ENCODE results near the gene PIAS3.
A peak's percentile ranks its signal among the peaks of the same experiment; 100 is the strongest.

The PIAS3 gene

DNA sequence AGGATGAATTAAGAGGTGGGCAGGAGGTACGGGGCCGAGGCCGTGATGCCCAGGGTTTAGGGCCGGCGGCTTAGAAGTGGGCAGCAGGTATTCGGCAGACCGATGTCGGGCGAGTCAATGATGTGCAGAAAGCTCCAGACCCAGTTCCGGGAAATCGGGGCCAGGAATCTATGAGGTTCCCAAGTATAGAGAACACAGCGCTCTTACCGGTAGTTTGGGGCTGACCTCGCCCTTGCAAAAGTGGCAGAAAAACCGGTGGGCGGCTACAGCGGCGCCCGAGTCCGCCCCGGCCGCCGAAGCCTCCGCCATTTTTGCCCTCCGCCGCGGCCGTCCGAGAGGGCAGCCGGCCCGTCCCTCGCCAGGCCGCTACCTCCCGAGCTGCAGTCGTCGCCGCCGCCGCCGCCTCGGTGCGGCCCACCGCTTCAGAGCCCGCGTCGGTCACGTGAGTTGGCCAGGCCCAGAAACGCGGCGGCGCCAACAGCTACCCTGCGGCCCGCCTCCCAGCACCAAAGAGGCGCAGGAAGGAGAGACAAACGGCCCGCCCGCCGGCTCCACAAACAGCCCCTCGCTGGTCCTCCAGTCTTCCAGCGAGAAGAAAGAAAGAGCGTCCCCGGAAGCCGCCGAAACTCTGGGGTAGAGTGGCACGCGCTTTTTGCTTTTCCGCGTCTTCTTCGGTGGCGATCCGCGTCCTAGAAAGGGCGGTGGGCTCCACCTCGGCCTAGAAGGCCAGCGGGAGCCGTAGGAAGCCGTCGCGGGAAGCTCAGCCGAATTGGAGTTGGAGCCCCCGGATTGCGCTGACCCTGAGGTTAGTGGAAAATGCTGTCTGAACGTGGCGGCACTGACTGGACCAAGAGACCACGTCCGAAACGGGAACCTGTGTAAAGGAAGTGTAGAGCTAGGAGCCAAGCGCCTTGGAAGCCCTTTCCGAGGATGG lies 35.0 kb downstream of the PIAS3 start, which contains the start of the genes POLR3C and RNF115 (continued):
- no peak for TF ChIP-seq ZBTB21 (tag by site-specific recombination; IDR thresholded peaks at IDR 0.05)
- TF ChIP-seq, protein P1, sequence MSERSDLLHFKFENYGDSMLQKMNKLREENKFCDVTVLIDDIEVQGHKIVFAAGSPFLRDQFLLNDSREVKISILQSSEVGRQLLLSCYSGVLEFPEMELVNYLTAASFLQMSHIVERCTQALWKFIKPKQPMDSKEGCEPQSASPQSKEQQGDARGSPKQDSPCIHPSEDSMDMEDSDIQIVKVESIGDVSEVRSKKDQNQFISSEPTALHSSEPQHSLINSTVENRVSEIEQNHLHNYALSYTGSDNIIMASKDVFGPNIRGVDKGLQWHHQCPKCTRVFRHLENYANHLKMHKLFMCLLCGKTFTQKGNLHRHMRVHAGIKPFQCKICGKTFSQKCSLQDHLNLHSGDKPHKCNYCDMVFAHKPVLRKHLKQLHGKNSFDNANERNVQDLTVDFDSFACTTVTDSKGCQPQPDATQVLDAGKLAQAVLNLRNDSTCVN (tag by site-specific recombination; optimal IDR thresholded peaks at IDR 0.05), result peak; percentile 88
- no peak for TF ChIP-seq GLI4 (tag by site-specific recombination; IDR thresholded peaks at IDR 0.05)
- no peak for TF ChIP-seq ZNF157 (tag by site-specific recombination; IDR thresholded peaks at IDR 0.05)
- TF ChIP-seq ZNF433 (tag by site-specific recombination; IDR thresholded peaks at IDR 0.05; ENCODE audit: low read depth), result no peak
- TF ChIP-seq EGR2 (tag by site-specific recombination; IDR thresholded peaks at IDR 0.05; ENCODE audit: low read depth), result no peak
- TF ChIP-seq ZNF624 (tag by site-specific recombination; IDR thresholded peaks at IDR 0.05), result no peak
- TF ChIP-seq, protein P2, sequence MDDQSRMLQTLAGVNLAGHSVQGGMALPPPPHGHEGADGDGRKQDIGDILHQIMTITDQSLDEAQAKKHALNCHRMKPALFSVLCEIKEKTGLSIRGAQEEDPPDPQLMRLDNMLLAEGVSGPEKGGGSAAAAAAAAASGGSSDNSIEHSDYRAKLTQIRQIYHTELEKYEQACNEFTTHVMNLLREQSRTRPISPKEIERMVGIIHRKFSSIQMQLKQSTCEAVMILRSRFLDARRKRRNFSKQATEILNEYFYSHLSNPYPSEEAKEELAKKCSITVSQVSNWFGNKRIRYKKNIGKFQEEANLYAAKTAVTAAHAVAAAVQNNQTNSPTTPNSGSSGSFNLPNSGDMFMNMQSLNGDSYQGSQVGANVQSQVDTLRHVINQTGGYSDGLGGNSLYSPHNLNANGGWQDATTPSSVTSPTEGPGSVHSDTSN (CRISPR knock-in tag; IDR thresholded peaks at IDR 0.05), result no peak; the same call in 1 of the 2 replicates
- TF ChIP-seq, protein P3, sequence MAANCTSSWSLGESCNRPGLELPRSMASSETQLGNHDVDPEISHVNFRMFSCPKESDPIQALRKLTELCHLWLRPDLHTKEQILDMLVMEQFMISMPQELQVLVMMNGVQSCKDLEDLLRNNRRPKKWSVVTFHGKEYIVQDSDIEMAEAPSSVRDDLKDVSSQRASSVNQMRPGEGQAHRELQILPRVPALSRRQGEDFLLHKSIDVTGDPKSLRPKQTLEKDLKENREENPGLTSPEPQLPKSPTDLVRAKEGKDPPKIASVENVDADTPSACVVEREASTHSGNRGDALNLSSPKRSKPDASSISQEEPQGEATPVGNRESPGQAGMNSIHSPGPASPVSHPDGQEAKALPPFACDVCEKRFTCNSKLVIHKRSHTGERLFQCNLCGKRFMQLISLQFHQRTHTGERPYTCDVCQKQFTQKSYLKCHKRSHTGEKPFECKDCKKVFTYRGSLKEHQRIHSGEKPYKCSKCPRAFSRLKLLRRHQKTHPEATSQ (tag by site-specific recombination; IDR thresholded peaks at IDR 0.05), result peak; percentile 10; the same call in 1 of the 2 replicates
- TF ChIP-seq OSR2 (tag by site-specific recombination; IDR thresholded peaks at IDR 0.05), result no peak
- 0 out of 2 replicates have a peak, but pooled peaks have one; percentile 7 for TF ChIP-seq YY2 (tag by site-specific recombination; IDR thresholded peaks at IDR 0.05)
- TF ChIP-seq ZEB2 (tag by site-specific recombination; IDR thresholded peaks at IDR 0.05), result peak; percentile 66; the same call in 1 of the 2 replicates
- TF ChIP-seq, protein P4, sequence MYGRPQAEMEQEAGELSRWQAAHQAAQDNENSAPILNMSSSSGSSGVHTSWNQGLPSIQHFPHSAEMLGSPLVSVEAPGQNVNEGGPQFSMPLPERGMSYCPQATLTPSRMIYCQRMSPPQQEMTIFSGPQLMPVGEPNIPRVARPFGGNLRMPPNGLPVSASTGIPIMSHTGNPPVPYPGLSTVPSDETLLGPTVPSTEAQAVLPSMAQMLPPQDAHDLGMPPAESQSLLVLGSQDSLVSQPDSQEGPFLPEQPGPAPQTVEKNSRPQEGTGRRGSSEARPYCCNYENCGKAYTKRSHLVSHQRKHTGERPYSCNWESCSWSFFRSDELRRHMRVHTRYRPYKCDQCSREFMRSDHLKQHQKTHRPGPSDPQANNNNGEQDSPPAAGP (tag by site-specific recombination; IDR thresholded peaks at IDR 0.05), result no peak; the same call in none of the 2 replicates
- TF ChIP-seq ZNF600 (tag by site-specific recombination; IDR thresholded peaks at IDR 0.05), result peak; percentile 27
- no peak for TF ChIP-seq ZNF664 (tag by site-specific recombination; IDR thresholded peaks at IDR 0.05)
- peak; percentile 66; the same call in 1 of the 2 replicates for TF ChIP-seq ZNF558 (tag by site-specific recombination; IDR thresholded peaks at IDR 0.05)
- TF ChIP-seq ZNF791 (tag by site-specific recombination; IDR thresholded peaks at IDR 0.05), result no peak
- 0 out of 2 replicates have a peak, but pooled peaks have one; percentile 40 for TF ChIP-seq ZNF843 (tag by site-specific recombination; IDR thresholded peaks at IDR 0.05)
- TF ChIP-seq RBAK (tag by site-specific recombination; IDR thresholded peaks at IDR 0.05), result no peak
- TF ChIP-seq, protein P5, sequence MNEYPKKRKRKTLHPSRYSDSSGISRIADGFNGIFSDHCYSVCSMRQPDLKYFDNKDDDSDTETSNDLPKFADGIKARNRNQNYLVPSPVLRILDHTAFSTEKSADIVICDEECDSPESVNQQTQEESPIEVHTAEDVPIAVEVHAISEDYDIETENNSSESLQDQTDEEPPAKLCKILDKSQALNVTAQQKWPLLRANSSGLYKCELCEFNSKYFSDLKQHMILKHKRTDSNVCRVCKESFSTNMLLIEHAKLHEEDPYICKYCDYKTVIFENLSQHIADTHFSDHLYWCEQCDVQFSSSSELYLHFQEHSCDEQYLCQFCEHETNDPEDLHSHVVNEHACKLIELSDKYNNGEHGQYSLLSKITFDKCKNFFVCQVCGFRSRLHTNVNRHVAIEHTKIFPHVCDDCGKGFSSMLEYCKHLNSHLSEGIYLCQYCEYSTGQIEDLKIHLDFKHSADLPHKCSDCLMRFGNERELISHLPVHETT (tag by site-specific recombination; IDR thresholded peaks at IDR 0.05), result peak; percentile 72
- no peak for TF ChIP-seq ZNF169 (tag by site-specific recombination; IDR thresholded peaks at IDR 0.05)
- TF ChIP-seq, protein P6, sequence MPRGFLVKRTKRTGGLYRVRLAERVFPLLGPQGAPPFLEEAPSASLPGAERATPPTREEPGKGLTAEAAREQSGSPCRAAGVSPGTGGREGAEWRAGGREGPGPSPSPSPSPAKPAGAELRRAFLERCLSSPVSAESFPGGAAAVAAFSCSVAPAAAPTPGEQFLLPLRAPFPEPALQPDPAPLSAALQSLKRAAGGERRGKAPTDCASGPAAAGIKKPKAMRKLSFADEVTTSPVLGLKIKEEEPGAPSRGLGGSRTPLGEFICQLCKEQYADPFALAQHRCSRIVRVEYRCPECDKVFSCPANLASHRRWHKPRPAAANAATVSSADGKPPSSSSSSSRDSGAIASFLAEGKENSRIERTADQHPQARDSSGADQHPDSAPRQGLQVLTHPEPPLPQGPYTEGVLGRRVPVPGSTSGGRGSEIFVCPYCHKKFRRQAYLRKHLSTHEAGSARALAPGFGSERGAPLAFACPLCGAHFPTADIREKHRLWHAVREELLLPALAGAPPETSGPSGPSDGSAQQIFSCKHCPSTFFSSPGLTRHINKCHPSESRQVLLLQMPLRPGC (tag by site-specific recombination; IDR thresholded peaks at IDR 0.05), result no peak; the same call in 1 of the 2 replicates
- 0 out of 2 replicates have a peak, but pooled peaks have one; percentile 13 for TF ChIP-seq SCRT2 (tag by site-specific recombination; IDR thresholded peaks at IDR 0.05)
- peak; percentile 97 for TF ChIP-seq ZNF660 (tag by site-specific recombination; IDR thresholded peaks at IDR 0.05)
- TF ChIP-seq, protein P7, sequence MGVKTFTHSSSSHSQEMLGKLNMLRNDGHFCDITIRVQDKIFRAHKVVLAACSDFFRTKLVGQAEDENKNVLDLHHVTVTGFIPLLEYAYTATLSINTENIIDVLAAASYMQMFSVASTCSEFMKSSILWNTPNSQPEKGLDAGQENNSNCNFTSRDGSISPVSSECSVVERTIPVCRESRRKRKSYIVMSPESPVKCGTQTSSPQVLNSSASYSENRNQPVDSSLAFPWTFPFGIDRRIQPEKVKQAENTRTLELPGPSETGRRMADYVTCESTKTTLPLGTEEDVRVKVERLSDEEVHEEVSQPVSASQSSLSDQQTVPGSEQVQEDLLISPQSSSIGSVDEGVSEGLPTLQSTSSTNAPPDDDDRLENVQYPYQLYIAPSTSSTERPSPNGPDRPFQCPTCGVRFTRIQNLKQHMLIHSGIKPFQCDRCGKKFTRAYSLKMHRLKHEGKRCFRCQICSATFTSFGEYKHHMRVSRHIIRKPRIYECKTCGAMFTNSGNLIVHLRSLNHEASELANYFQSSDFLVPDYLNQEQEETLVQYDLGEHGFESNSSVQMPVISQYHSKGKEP (tag by site-specific recombination; IDR thresholded peaks at IDR 0.05), result no peak
- 0 out of 2 replicates have a peak, but pooled peaks have one; percentile 54 for TF ChIP-seq ZNF24 (tag by site-specific recombination; IDR thresholded peaks at IDR 0.05)
- TF ChIP-seq, protein P8, sequence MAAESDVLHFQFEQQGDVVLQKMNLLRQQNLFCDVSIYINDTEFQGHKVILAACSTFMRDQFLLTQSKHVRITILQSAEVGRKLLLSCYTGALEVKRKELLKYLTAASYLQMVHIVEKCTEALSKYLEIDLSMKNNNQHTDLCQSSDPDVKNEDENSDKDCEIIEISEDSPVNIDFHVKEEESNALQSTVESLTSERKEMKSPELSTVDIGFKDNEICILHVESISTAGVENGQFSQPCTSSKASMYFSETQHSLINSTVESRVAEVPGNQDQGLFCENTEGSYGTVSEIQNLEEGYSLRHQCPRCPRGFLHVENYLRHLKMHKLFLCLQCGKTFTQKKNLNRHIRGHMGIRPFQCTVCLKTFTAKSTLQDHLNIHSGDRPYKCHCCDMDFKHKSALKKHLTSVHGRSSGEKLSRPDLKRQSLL (tag by site-specific recombination; IDR thresholded peaks at IDR 0.05), result no peak
- no peak for TF ChIP-seq ZNF211 (tag by site-specific recombination; IDR thresholded peaks at IDR 0.05; ENCODE audit: low read depth)
- peak; percentile 71; the same call in 1 of the 2 replicates for TF ChIP-seq ZNF223 (tag by site-specific recombination; IDR thresholded peaks at IDR 0.05)

Measured in HEK293 (cell line).